ENCODE results near the gene PSME2.

The PSME2 gene

GRCh38 chr14:24117179-24117578 lies 29.2 kb downstream of the PSME2 start:
- H3K9me3 ChIP-seq, result no peaks in the 10 kb centered on the region
- no peaks in the 10 kb centered on the region; the same call in 1 of the 2 replicates for H3K4me1 ChIP-seq
- TF ChIP-seq, protein P1, sequence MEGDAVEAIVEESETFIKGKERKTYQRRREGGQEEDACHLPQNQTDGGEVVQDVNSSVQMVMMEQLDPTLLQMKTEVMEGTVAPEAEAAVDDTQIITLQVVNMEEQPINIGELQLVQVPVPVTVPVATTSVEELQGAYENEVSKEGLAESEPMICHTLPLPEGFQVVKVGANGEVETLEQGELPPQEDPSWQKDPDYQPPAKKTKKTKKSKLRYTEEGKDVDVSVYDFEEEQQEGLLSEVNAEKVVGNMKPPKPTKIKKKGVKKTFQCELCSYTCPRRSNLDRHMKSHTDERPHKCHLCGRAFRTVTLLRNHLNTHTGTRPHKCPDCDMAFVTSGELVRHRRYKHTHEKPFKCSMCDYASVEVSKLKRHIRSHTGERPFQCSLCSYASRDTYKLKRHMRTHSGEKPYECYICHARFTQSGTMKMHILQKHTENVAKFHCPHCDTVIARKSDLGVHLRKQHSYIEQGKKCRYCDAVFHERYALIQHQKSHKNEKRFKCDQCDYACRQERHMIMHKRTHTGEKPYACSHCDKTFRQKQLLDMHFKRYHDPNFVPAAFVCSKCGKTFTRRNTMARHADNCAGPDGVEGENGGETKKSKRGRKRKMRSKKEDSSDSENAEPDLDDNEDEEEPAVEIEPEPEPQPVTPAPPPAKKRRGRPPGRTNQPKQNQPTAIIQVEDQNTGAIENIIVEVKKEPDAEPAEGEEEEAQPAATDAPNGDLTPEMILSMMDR (IDR thresholded peaks at IDR 0.05; ENCODE audit: low read depth, low read length), result no peak
- H3K36me3 ChIP-seq, result peaks cover 14% of the 10 kb centered on the region
- no peak overlapping the region for H3K4me3 ChIP-seq (ENCODE audit: low read depth, low read length)
- H3K27me3 ChIP-seq, result no peaks in the 10 kb centered on the region
- no peak for DNase-seq

- H3K9me3 ChIP-seq, result no peaks in the 10 kb centered on the region
- DNase-seq, result no peak
- no peaks in the 10 kb centered on the region for H3K27me3 ChIP-seq
- no peaks in the 10 kb centered on the region; the same call in 1 of the 2 replicates for H3K4me1 ChIP-seq
- H3K36me3 ChIP-seq, result peaks cover 8% of the 10 kb centered on the region
- no peak overlapping the region for H3K4me3 ChIP-seq (ENCODE audit: low read depth, low read length)
- TF ChIP-seq, protein P1 (IDR thresholded peaks at IDR 0.05; ENCODE audit: low read depth, low read length), result no peak
These were observed 30.1 kb downstream of the PSME2 start for GRCh38 chr14:24116128-24116814.

- no peak for DNase-seq
- Histone ChIP-seq H3K9me3 (no peaks in the 10 kb centered on the region), H3K4me1 (no peaks in the 10 kb centered on the region; the same call in 1 of the 2 replicates), H3K36me3 (peaks cover 6% of the 10 kb centered on the region), H3K4me3 (ENCODE audit: low read depth, low read length) (peak overlapping the region; percentile 84), H3K27me3 (no peaks in the 10 kb centered on the region)
- TF ChIP-seq, protein P1 (IDR thresholded peaks at IDR 0.05; ENCODE audit: low read depth, low read length), result no peak
These were observed 30.8 kb downstream of the PSME2 start for GRCh38 chr14:24115422-24116127.

DNA sequence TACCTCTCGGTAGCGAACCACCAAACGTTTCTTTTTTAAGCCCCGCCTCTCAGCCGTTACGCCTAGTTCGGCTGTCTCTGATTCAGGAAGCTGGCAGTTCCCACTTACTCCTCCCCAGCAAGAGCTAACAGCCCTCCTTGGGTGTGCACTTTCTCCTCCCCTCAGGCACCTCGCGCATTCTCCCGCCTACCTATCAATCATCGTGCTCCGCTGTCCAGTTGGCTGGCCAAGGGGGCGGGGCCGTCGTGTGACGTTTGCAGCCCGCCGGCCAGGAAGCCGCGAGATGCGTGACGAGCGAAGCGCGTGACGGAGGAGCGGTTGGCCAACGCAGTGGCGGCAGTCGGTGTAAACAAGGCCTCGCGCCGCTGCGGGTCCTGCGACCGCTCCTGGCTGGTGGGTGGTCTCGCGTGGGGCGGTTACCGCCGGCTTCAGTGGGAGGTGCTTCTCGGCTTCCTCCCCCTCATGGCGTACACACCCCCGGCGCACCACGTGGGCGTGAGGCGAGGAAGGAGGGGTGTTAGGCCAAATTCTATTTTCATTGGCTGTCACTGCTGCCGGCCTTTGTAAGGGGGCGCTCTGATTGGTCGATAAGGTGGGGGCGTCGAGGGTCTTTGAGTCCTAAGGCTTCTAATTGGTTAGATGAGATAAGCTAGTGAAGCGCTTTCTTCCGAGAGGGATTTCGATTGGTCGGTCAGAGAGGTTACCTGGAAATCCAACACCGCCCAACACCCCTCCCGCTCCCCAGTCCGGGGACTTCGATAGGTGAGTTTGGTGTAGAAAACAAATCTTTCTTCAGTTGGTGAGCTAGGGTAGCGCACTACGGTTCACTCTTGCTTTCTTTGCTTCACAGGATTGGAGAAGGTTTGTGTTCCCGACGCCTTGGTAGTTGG lies 31.6 kb downstream of the PSME2 start, which contains the start of the genes DCAF11 and NRL:
DCAF11 (plus strand) TSS at position 246 of the 890 bp plus-strand sequence. CDS start 818 bp downstream, outside the sequence.
NRL (minus strand) TSS at position 418 of the 890 bp plus-strand sequence. CDS start 32,101 bp downstream, outside the sequence.
- TF ChIP-seq, protein P1 (IDR thresholded peaks at IDR 0.05; ENCODE audit: low read depth, low read length), result no peak
- DNase-seq, result peak; percentile 99
- Histone ChIP-seq H3K27me3 (no peaks in the 10 kb centered on the region), H3K36me3 (peaks cover 6% of the 10 kb centered on the region), H3K4me3 (ENCODE audit: low read depth, low read length) (peak within 1 kb of the TSS; percentile 84), H3K4me1 (no peaks in the 10 kb centered on the region; the same call in 1 of the 2 replicates), H3K9me3 (no peaks in the 10 kb centered on the region)

DNA sequence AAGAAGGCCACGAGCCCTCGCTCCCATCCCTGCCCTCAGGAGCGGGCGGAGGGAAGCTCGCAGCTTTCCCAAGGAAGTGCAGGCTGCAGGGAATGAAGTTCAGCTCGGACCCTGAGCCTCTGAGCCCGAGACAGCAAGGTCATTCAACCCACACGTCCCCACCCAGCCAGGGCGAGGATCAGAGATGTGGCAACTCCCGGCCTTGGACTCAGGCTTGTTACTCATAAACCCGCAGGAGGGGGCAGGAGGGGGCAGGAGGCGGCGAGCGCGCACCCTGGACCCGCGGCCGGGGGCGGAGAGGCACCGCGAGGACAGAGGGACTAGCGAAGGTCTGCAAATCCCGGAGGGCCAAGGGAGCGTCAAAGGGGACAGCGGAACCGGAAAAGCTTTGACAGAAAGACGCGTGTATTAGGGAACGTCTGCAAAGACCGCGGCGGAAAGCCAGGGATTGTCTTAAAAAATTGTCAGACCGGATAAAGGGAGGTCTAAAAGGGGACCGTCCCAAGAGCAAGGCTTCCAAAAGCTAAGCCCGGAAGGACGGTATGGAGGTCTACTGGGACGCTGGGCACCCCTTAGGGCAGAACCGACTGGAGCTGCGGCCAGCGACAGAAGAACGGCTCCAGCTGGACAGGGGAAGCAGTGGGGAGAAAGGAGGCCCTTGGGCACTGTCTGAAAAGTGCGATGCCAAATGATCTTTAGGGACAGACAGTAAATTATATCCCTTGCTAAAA lies 32.4 kb downstream of the PSME2 start:
- no peaks in the 10 kb centered on the region; the same call in 1 of the 2 replicates for H3K4me1 ChIP-seq
- peak overlapping the region; percentile 84 for H3K4me3 ChIP-seq (ENCODE audit: low read depth, low read length)
- no peaks in the 10 kb centered on the region for H3K27me3 ChIP-seq

More for the DNA sequence above, 32.4 kb downstream of the PSME2 start:
- TF ChIP-seq, protein P1 (IDR thresholded peaks at IDR 0.05; ENCODE audit: low read depth, low read length), result no peak
- DNase-seq, result peak; percentile 85
- Histone ChIP-seq H3K9me3 (no peaks in the 10 kb centered on the region), H3K36me3 (no peaks in the 10 kb centered on the region)
